HEK293 (cell line): Measurements from ENCODE around the gene SLC25A17.

ENCODE experiments used
- GLI4 ChIP-seq: fragments of 450-650 bp; formaldehyde crosslinking; IDR thresholded peaks from 2 replicates; pipeline ENCODE4 v1.5.1; 2016; ENCODE audit warnings: missing biosample characterization, missing genetic modification characterization
- KLF1 ChIP-seq: fragments of 450-650 bp; formaldehyde crosslinking; IDR thresholded peaks from 2 replicates; pipeline ENCODE4 v1.5.1; 2016; ENCODE audit warnings: missing biosample characterization, missing genetic modification characterization
- KLF10 ChIP-seq: fragments of 450-650 bp; IDR thresholded peaks from 2 replicates; pipeline ENCODE4 v1.5.1; 2018; ENCODE audit warnings: missing biosample characterization, mild to moderate bottlenecking, missing genetic modification characterization
- ZNF114 ChIP-seq: fragments of 450-650 bp; formaldehyde crosslinking; IDR thresholded peaks from 2 replicates; pipeline ENCODE4 v1.5.0; 2017; ENCODE audit warnings: missing biosample characterization, missing genetic modification characterization
- ZNF121 ChIP-seq: fragments of 450-650 bp; formaldehyde crosslinking; IDR thresholded peaks from 2 replicates; pipeline ENCODE4 v1.5.1; 2016; ENCODE audit warnings: missing biosample characterization, missing genetic modification characterization
- ZNF140 ChIP-seq: fragments of 450-650 bp; formaldehyde crosslinking; IDR thresholded peaks from 2 replicates; pipeline ENCODE4 v1.5.1; 2016; ENCODE audit warnings: missing biosample characterization, missing genetic modification characterization
- ZNF146 ChIP-seq: fragments of 450-650 bp; formaldehyde crosslinking; IDR thresholded peaks from 2 replicates; pipeline ENCODE4 v1.5.1; 2016; ENCODE audit warnings: missing biosample characterization, missing genetic modification characterization
- ZNF16 ChIP-seq: fragments of 450-650 bp; formaldehyde crosslinking; IDR thresholded peaks from 2 replicates; pipeline ENCODE4 v1.5.1; 2016; ENCODE audit warnings: low read depth, missing biosample characterization, missing genetic modification characterization
- ZNF274 ChIP-seq, 2 experiments: fragments of 200-500 bp in 1 of 2; fragments of 450-650 bp in 1 of 2; sonication (Bioruptor generic) in 1 of 2; formaldehyde crosslinking in 1 of 2; IDR thresholded peaks; 2 replicates each; pipeline versions ENCODE4 v1.5.1 to v1.6.1; 2014 to 2016; ENCODE audit warnings: borderline replicate concordance in 1 of 2, inconsistent platforms in 1 of 2, low read length in 1 of 2, missing biosample characterization in 1 of 2, missing genetic modification characterization in 1 of 2
- ZNF404 ChIP-seq: fragments of 450-650 bp; formaldehyde crosslinking; IDR thresholded peaks from 2 replicates; pipeline ENCODE4 v1.5.1; 2017; ENCODE audit warnings: missing biosample characterization, missing genetic modification characterization
- TF ChIP-seq, protein P1 (sequence below): fragments of 450-650 bp; formaldehyde crosslinking; IDR thresholded peaks from 2 replicates; pipeline ENCODE4 v1.5.1; 2016; ENCODE audit warnings: missing biosample characterization, missing genetic modification characterization
- TF ChIP-seq, protein P2 (sequence below): fragments of 450-650 bp; formaldehyde crosslinking; IDR thresholded peaks from 2 replicates; pipeline ENCODE4 v1.5.1; 2016; ENCODE audit warnings: missing biosample characterization, missing genetic modification characterization
- TF ChIP-seq, protein P3 (sequence below): fragments of 450-650 bp; formaldehyde crosslinking; IDR thresholded peaks from 2 replicates; pipeline ENCODE4 v1.5.1; 2017; ENCODE audit warnings: missing biosample characterization, missing genetic modification characterization

DNA sequence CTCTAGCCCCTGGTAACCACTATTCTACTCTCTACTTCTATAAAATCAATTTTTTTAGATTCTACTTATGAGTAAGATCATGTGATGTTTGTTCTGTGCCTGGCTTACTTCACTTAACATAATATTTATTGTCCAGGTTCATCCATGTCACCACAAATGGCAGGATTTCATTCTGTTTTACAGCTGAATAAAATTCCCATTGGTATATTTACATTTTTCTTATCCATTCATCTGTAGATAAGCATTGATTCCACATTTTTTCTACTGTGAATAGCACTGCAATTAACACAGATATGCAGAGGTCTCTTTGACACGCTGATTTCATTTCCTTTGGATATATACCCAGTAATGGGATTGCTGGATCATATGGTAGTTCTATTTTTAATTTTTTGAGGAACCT lies 15.8 kb downstream of the SLC25A17 start:
- TF ChIP-seq ZNF16 (tag by site-specific recombination), result no peak
- TF ChIP-seq, protein P1, sequence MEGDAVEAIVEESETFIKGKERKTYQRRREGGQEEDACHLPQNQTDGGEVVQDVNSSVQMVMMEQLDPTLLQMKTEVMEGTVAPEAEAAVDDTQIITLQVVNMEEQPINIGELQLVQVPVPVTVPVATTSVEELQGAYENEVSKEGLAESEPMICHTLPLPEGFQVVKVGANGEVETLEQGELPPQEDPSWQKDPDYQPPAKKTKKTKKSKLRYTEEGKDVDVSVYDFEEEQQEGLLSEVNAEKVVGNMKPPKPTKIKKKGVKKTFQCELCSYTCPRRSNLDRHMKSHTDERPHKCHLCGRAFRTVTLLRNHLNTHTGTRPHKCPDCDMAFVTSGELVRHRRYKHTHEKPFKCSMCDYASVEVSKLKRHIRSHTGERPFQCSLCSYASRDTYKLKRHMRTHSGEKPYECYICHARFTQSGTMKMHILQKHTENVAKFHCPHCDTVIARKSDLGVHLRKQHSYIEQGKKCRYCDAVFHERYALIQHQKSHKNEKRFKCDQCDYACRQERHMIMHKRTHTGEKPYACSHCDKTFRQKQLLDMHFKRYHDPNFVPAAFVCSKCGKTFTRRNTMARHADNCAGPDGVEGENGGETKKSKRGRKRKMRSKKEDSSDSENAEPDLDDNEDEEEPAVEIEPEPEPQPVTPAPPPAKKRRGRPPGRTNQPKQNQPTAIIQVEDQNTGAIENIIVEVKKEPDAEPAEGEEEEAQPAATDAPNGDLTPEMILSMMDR (tag by site-specific recombination), result no peak
- no peak for TF ChIP-seq ZNF140
- TF ChIP-seq, protein P2, sequence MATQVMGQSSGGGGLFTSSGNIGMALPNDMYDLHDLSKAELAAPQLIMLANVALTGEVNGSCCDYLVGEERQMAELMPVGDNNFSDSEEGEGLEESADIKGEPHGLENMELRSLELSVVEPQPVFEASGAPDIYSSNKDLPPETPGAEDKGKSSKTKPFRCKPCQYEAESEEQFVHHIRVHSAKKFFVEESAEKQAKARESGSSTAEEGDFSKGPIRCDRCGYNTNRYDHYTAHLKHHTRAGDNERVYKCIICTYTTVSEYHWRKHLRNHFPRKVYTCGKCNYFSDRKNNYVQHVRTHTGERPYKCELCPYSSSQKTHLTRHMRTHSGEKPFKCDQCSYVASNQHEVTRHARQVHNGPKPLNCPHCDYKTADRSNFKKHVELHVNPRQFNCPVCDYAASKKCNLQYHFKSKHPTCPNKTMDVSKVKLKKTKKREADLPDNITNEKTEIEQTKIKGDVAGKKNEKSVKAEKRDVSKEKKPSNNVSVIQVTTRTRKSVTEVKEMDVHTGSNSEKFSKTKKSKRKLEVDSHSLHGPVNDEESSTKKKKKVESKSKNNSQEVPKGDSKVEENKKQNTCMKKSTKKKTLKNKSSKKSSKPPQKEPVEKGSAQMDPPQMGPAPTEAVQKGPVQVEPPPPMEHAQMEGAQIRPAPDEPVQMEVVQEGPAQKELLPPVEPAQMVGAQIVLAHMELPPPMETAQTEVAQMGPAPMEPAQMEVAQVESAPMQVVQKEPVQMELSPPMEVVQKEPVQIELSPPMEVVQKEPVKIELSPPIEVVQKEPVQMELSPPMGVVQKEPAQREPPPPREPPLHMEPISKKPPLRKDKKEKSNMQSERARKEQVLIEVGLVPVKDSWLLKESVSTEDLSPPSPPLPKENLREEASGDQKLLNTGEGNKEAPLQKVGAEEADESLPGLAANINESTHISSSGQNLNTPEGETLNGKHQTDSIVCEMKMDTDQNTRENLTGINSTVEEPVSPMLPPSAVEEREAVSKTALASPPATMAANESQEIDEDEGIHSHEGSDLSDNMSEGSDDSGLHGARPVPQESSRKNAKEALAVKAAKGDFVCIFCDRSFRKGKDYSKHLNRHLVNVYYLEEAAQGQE (tag by site-specific recombination), result no peak
- no peak for TF ChIP-seq KLF1 (tag by site-specific recombination)
- TF ChIP-seq ZNF114 (tag by site-specific recombination), result no peak
- TF ChIP-seq GLI4 (tag by site-specific recombination), result no peak
- TF ChIP-seq ZNF274 (IDR thresholded peaks at IDR 0.05; ENCODE audit: low read length), result no peak
- no peak for TF ChIP-seq ZNF274 (tag by site-specific recombination; IDR thresholded peaks at IDR 0.05; ENCODE audit: borderline replicate concordance)
- TF ChIP-seq, protein P3, sequence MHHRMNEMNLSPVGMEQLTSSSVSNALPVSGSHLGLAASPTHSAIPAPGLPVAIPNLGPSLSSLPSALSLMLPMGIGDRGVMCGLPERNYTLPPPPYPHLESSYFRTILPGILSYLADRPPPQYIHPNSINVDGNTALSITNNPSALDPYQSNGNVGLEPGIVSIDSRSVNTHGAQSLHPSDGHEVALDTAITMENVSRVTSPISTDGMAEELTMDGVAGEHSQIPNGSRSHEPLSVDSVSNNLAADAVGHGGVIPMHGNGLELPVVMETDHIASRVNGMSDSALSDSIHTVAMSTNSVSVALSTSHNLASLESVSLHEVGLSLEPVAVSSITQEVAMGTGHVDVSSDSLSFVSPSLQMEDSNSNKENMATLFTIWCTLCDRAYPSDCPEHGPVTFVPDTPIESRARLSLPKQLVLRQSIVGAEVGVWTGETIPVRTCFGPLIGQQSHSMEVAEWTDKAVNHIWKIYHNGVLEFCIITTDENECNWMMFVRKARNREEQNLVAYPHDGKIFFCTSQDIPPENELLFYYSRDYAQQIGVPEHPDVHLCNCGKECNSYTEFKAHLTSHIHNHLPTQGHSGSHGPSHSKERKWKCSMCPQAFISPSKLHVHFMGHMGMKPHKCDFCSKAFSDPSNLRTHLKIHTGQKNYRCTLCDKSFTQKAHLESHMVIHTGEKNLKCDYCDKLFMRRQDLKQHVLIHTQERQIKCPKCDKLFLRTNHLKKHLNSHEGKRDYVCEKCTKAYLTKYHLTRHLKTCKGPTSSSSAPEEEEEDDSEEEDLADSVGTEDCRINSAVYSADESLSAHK (tag by site-specific recombination), result no peak
- TF ChIP-seq KLF10, result no peak
- no peak for TF ChIP-seq ZNF146 (tag by site-specific recombination)
- no peak for TF ChIP-seq ZNF404 (tag by site-specific recombination)
- no peak for TF ChIP-seq ZNF121 (tag by site-specific recombination)
